PC-3 (cell line): Measurements from ENCODE around the gene WDR90.

Experiments used
- CTCF ChIP-seq: fragments of 300-600 bp; sonication (generic); conservative IDR thresholded peaks from 2 replicates; pipeline ENCODE4 v1.5.1; 2017; ENCODE audit warnings: antibody characterized with exemption, low read depth, mild to moderate bottlenecking, low read length
- EZH2 ChIP-seq: fragments of 300-600 bp; sonication (generic); IDR thresholded peaks from one replicate; pipeline ENCODE4 v1.6.1; 2017; ENCODE audit warnings: antibody characterized with exemption, mild to moderate bottlenecking, low read length; ENCODE audit not compliant: unreplicated experiment
- EZH2phosphoT487 ChIP-seq: fragments of 300-600 bp; sonication (generic); IDR thresholded peaks from 2 replicates; pipeline ENCODE4 v1.6.1; 2018; ENCODE audit warnings: mild to moderate bottlenecking, antibody characterized with exemption, low read length, borderline replicate concordance

- TF ChIP-seq CTCF = no peak
- TF ChIP-seq EZH2phosphoT487 = no peak
- TF ChIP-seq EZH2 = no peak
Measured at GRCh38 chr16:630249-630814, 18.8 kb upstream of the WDR90 start.
